Measurements from ENCODE around the gene ACOX1. TPM values are rescaled to one million over a fixed set of nuclear protein-coding genes. Genes with fewer than 3 reads are reported as not detected.

The ACOX1 gene
- total and polyA plus RNA-seq, 2 of the 13 experiments (the other 11 are each of a cell fraction or from before 2014, with no cell fraction given), result 86.4 to 120 TPM

DNA sequence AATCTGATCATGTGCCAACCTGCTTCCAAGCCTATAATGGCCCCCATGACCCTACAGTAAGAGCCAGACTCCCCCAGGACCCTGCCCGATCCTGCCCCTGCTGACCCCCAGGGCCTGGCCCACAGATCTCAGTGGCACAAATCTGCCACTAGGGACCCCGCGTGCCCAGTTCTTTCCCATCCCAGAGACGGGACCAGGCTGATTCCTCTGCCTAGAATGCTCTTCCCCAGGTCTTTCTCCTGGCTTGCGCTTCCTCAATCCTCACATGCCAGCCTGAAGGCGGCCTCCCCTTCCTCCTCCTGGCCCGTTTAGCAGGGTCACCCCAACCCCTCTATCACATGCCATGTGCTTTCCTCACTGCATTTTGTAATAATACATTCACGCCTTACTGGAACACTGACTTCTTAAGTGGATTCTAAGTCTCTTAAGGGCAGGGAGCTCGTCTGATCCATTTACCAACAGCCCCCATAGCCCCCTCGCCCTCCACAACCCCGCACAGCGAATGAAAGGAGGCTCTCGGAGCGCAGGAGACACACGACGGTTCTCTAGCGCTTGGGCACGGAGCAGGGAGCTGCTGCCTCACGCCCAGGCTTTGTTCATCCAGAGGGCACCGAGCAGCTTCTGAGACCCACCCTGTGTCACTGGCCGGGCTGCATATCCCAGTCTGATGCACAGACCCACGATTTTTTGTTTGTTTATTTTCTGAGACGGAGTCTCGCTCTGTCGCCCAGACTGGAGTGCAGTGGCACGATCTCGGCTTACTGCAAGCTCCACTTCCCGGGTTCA, 83.4 kb downstream of the ACOX1 start (continued):
- TF ChIP-seq, protein P1, sequence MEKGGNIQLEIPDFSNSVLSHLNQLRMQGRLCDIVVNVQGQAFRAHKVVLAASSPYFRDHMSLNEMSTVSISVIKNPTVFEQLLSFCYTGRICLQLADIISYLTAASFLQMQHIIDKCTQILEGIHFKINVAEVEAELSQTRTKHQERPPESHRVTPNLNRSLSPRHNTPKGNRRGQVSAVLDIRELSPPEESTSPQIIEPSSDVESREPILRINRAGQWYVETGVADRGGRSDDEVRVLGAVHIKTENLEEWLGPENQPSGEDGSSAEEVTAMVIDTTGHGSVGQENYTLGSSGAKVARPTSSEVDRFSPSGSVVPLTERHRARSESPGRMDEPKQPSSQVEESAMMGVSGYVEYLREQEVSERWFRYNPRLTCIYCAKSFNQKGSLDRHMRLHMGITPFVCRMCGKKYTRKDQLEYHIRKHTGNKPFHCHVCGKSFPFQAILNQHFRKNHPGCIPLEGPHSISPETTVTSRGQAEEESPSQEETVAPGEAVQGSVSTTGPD (CRISPR knock-in tag; IDR thresholded peaks at IDR 0.05), result peak; percentile 33; the same call in 1 of the 2 replicates
- TF ChIP-seq HOXD1 (CRISPR knock-in tag; IDR thresholded peaks at IDR 0.05) (peak; percentile 14; the same call in 1 of the 2 replicates), RAD21 (CRISPR knock-in tag; IDR thresholded peaks at IDR 0.05) (peak; percentile 49), ZNF772 (CRISPR knock-in tag; IDR thresholded peaks at IDR 0.05) (peak; percentile 60; the same call in 1 of the 2 replicates), GZF1 (CRISPR knock-in tag; IDR thresholded peaks at IDR 0.05) (0 out of 2 replicates have a peak, but pooled peaks have one; percentile 49), HDAC1 (CRISPR knock-in tag; IDR thresholded peaks at IDR 0.05) (0 out of 2 replicates have a peak, but pooled peaks have one; percentile 23), GTF3A (CRISPR knock-in tag; conservative IDR thresholded peaks at IDR 0.05) (0 out of 2 replicates have a peak, but pooled peaks have one; percentile 7), NR2C2 (CRISPR knock-in tag; IDR thresholded peaks at IDR 0.05; ENCODE audit: borderline replicate concordance) (no peak), ZNF788 (CRISPR knock-in tag; IDR thresholded peaks at IDR 0.05; ENCODE audit: borderline replicate concordance) (0 out of 2 replicates have a peak, but pooled peaks have one; percentile 48), ZNF138 (CRISPR knock-in tag; IDR thresholded peaks at IDR 0.05; ENCODE audit: low read depth) (0 out of 2 replicates have a peak, but pooled peaks have one; percentile 48)
- TF ChIP-seq, protein P2, sequence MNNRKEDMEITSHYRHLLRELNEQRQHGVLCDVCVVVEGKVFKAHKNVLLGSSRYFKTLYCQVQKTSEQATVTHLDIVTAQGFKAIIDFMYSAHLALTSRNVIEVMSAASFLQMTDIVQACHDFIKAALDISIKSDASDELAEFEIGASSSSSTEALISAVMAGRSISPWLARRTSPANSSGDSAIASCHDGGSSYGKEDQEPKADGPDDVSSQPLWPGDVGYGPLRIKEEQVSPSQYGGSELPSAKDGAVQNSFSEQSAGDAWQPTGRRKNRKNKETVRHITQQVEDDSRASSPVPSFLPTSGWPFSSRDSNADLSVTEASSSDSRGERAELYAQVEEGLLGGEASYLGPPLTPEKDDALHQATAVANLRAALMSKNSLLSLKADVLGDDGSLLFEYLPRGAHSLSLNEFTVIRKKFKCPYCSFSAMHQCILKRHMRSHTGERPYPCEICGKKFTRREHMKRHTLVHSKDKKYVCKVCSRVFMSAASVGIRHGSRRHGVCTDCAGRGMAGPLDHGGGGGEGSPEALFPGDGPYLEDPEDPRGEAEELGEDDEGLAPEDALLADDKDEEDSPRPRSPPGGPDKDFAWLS (CRISPR knock-in tag; IDR thresholded peaks at IDR 0.05; ENCODE audit: borderline replicate concordance), result no peak
- TF ChIP-seq, protein P3, sequence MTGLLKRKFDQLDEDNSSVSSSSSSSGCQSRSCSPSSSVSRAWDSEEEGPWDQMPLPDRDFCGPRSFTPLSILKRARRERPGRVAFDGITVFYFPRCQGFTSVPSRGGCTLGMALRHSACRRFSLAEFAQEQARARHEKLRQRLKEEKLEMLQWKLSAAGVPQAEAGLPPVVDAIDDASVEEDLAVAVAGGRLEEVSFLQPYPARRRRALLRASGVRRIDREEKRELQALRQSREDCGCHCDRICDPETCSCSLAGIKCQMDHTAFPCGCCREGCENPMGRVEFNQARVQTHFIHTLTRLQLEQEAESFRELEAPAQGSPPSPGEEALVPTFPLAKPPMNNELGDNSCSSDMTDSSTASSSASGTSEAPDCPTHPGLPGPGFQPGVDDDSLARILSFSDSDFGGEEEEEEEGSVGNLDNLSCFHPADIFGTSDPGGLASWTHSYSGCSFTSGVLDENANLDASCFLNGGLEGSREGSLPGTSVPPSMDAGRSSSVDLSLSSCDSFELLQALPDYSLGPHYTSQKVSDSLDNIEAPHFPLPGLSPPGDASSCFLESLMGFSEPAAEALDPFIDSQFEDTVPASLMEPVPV (CRISPR knock-in tag; IDR thresholded peaks at IDR 0.05), result 0 out of 2 replicates have a peak, but pooled peaks have one; percentile 28
- TF ChIP-seq, protein P4, sequence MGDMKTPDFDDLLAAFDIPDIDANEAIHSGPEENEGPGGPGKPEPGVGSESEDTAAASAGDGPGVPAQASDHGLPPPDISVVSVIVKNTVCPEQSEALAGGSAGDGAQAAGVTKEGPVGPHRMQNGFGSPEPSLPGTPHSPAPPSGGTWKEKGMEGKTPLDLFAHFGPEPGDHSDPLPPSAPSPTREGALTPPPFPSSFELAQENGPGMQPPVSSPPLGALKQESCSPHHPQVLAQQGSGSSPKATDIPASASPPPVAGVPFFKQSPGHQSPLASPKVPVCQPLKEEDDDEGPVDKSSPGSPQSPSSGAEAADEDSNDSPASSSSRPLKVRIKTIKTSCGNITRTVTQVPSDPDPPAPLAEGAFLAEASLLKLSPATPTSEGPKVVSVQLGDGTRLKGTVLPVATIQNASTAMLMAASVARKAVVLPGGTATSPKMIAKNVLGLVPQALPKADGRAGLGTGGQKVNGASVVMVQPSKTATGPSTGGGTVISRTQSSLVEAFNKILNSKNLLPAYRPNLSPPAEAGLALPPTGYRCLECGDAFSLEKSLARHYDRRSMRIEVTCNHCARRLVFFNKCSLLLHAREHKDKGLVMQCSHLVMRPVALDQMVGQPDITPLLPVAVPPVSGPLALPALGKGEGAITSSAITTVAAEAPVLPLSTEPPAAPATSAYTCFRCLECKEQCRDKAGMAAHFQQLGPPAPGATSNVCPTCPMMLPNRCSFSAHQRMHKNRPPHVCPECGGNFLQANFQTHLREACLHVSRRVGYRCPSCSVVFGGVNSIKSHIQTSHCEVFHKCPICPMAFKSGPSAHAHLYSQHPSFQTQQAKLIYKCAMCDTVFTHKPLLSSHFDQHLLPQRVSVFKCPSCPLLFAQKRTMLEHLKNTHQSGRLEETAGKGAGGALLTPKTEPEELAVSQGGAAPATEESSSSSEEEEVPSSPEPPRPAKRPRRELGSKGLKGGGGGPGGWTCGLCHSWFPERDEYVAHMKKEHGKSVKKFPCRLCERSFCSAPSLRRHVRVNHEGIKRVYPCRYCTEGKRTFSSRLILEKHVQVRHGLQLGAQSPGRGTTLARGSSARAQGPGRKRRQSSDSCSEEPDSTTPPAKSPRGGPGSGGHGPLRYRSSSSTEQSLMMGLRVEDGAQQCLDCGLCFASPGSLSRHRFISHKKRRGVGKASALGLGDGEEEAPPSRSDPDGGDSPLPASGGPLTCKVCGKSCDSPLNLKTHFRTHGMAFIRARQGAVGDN (CRISPR knock-in tag; IDR thresholded peaks at IDR 0.05), result peak; percentile 46
- TF ChIP-seq, protein P5, sequence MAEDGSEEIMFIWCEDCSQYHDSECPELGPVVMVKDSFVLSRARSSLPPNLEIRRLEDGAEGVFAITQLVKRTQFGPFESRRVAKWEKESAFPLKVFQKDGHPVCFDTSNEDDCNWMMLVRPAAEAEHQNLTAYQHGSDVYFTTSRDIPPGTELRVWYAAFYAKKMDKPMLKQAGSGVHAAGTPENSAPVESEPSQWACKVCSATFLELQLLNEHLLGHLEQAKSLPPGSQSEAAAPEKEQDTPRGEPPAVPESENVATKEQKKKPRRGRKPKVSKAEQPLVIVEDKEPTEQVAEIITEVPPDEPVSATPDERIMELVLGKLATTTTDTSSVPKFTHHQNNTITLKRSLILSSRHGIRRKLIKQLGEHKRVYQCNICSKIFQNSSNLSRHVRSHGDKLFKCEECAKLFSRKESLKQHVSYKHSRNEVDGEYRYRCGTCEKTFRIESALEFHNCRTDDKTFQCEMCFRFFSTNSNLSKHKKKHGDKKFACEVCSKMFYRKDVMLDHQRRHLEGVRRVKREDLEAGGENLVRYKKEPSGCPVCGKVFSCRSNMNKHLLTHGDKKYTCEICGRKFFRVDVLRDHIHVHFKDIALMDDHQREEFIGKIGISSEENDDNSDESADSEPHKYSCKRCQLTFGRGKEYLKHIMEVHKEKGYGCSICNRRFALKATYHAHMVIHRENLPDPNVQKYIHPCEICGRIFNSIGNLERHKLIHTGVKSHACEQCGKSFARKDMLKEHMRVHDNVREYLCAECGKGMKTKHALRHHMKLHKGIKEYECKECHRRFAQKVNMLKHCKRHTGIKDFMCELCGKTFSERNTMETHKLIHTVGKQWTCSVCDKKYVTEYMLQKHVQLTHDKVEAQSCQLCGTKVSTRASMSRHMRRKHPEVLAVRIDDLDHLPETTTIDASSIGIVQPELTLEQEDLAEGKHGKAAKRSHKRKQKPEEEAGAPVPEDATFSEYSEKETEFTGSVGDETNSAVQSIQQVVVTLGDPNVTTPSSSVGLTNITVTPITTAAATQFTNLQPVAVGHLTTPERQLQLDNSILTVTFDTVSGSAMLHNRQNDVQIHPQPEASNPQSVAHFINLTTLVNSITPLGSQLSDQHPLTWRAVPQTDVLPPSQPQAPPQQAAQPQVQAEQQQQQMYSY (CRISPR knock-in tag; IDR thresholded peaks at IDR 0.05), result 0 out of 2 replicates have a peak, but pooled peaks have one; percentile 5
